ENCODE results near the gene MEX3C. TPM values are rescaled to one million over a fixed set of nuclear protein-coding genes. Genes with fewer than 3 reads are reported as not detected.
A peak's percentile ranks its signal among the peaks of the same experiment; 100 is the strongest.

The MEX3C gene
- total RNA-seq (84.3 TPM), polyA plus RNA-seq (10 to 100 TPM in 2 of 4 donors, 1 to 10 TPM in 2; 6.4 to 12.9 (median 10.0) TPM)

DNA sequence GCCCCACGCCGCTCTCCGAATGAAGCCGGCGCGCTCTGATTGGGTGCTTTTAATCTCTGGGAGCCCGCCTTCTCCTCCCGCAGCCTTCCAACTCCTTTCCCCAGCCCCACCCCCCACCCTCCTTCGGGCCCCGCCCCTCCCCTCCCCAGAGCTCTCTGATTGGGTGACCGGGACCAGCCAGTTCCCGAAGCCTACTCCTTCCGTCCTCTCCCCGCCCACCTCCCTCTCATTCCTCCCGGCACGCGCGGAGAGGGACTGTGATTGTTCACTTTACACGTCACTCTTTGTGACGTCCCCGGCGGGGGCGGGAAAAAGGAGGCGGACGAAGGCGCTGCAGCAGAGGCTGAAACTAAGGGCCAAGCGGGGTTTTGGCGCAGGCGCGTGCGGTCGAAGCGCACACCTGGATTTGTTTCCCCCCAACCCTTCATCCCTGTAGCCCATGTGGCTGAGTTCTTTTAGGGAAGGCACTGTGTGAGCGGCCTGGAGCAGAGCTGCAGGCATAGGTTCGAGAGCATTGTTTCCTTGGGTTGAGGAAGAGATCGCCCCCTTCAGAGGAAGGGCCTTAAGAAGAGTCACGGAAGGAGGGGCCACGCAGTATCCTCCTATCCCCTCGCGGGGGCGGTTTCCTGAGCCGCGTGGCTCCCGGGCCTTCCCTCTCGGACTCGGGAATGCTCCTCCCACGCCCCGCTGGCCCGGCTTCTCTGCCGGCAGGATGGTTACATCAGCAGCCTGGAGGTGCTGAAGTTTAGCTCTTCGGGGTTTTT lies at the start of gene MEX3C:
MEX3C (minus strand) TSS at position 21 of the 764 bp plus-strand sequence. CDS start 361 bp downstream, outside the sequence.
- peak; percentile 99 for DNase-seq
- peak within 1 kb of the TSS; percentile 96 to 98 (median 98) for H3K27ac Mint-ChIP-seq
- Histone ChIP-seq H3K4me1 (ENCODE audit: control insufficient read depth, insufficient read depth, low read length, poor library complexity, severe bottlenecking) (peaks cover 28% of the 10 kb centered on the region), H3K4me3 (ENCODE audit: low read depth, low read length) (peak within 1 kb of the TSS; percentile 86), H3K27ac (ENCODE audit: insufficient read depth, low read length, poor library complexity, severe bottlenecking) (peak within 1 kb of the TSS; percentile 87), H3K36me3 (ENCODE audit: control insufficient read depth, insufficient read depth, low read length) (no peaks in the 10 kb centered on the region), H3K9me3 (ENCODE audit: control insufficient read depth in 2 of 2, low read length in 2 of 2) (no peaks in the 10 kb centered on the region), H3K27me3 (ENCODE audit: control insufficient read depth, insufficient read depth, low read length) (no peaks in the 10 kb centered on the region)
- peaks cover 8 to 31% (median 24%) of the 10 kb centered on the region in 4 donors for H3K4me1 Mint-ChIP-seq
- peak within 1 kb of the TSS; percentile 96 to 99 (median 98) for H3K4me3 Mint-ChIP-seq
- ATAC-seq (ENCODE audit: low read depth in 2 of 2), result peak; percentile 83 to 88
- no peaks in the 10 kb centered on the region for H3K9me3 Mint-ChIP-seq
- H3K27me3 Mint-ChIP-seq, result peaks cover 4% of the 10 kb centered on the region
- no peaks in the 10 kb centered on the region for H3K36me3 Mint-ChIP-seq

DNA sequence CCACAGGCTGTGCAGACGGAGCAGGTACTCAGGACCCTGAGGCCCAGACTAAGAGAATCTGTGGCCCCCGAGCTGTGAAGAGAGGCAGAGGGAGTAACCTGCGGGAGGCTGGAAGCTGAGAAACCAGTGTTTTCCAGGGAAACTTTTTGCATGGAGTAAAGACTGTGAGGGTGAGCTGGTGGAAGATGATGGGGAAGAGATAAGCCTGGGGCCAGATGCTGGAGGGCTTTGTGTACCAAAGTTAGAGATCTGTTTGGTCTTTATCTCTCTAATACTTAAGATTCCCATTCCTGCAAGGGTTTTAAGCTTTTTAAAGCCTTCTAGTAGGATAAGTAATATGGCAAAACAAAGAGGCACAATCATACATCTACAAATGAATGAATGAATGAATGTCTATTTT lies 43.7 kb upstream of the MEX3C start:
- H3K27me3 ChIP-seq (ENCODE audit: control insufficient read depth, insufficient read depth, low read length), result no peaks in the 10 kb centered on the region
- Mint-ChIP-seq H3K4me1 (peaks cover 0 to 2% (median 0%) of the 10 kb centered on the region in 4 donors), H3K27me3 (no peaks in the 10 kb centered on the region), H3K36me3 (no peaks in the 10 kb centered on the region), H3K27ac (peak overlapping the region in 1 of 3 donors; percentile 12), H3K9me3 (peaks cover 0 to 10% (median 0%) of the 10 kb centered on the region in 7 donors), H3K4me3 (no peak overlapping the region)
- ATAC-seq (ENCODE audit: low read depth in 2 of 2), result no peak
- H3K4me3 ChIP-seq (ENCODE audit: low read depth, low read length), result no peak overlapping the region
- H3K4me1 ChIP-seq (ENCODE audit: control insufficient read depth, insufficient read depth, low read length, poor library complexity, severe bottlenecking), result no peaks in the 10 kb centered on the region
- H3K9me3 ChIP-seq (ENCODE audit: control insufficient read depth in 2 of 2, low read length in 2 of 2), result no peaks in the 10 kb centered on the region
- DNase-seq, result no peak
- no peak overlapping the region for H3K27ac ChIP-seq (ENCODE audit: insufficient read depth, low read length, poor library complexity, severe bottlenecking)
- H3K36me3 ChIP-seq (ENCODE audit: control insufficient read depth, insufficient read depth, low read length), result no peaks in the 10 kb centered on the region

DNA sequence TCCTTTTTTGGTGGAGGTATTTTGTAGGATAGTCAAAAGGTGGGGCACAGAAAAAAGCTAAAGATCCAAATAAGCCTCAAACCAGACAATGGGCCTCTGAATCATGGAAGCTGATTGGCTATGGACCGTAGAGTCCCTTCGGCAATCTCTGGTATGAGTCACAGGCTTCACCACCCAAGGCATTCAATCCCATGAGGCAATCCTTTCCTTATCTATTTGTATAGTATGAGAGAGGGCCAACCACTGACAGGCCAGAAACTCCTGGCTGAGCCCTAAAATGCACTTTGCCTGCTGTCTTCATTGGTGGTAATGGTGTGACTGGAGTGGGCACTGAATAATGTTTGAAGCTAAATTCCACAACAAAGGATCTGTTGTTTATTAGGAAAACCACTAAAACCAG lies 38.7 kb upstream of the MEX3C start:
- H3K27me3 Mint-ChIP-seq, result no peaks in the 10 kb centered on the region
- H3K9me3 ChIP-seq (ENCODE audit: control insufficient read depth in 2 of 2, low read length in 2 of 2), result no peaks in the 10 kb centered on the region
- peaks cover 0 to 12% (median 3%) of the 10 kb centered on the region in 4 donors for H3K4me1 Mint-ChIP-seq
- DNase-seq (no peak), ATAC-seq (ENCODE audit: low read depth in 2 of 2) (no peak)
- no peak overlapping the region for H3K27ac Mint-ChIP-seq
- no peak overlapping the region for H3K4me3 ChIP-seq (ENCODE audit: low read depth, low read length)
- peaks cover 2% of the 10 kb centered on the region for H3K27me3 ChIP-seq (ENCODE audit: control insufficient read depth, insufficient read depth, low read length)
- no peaks in the 10 kb centered on the region for H3K4me1 ChIP-seq (ENCODE audit: control insufficient read depth, insufficient read depth, low read length, poor library complexity, severe bottlenecking)
- H3K36me3 ChIP-seq (ENCODE audit: control insufficient read depth, insufficient read depth, low read length), result no peaks in the 10 kb centered on the region
- no peak overlapping the region for H3K4me3 Mint-ChIP-seq
- H3K9me3 Mint-ChIP-seq, result peaks cover 0 to 1% (median 0%) of the 10 kb centered on the region in 7 donors
- H3K27ac ChIP-seq (ENCODE audit: insufficient read depth, low read length, poor library complexity, severe bottlenecking), result no peak overlapping the region
- no peaks in the 10 kb centered on the region for H3K36me3 Mint-ChIP-seq

DNA sequence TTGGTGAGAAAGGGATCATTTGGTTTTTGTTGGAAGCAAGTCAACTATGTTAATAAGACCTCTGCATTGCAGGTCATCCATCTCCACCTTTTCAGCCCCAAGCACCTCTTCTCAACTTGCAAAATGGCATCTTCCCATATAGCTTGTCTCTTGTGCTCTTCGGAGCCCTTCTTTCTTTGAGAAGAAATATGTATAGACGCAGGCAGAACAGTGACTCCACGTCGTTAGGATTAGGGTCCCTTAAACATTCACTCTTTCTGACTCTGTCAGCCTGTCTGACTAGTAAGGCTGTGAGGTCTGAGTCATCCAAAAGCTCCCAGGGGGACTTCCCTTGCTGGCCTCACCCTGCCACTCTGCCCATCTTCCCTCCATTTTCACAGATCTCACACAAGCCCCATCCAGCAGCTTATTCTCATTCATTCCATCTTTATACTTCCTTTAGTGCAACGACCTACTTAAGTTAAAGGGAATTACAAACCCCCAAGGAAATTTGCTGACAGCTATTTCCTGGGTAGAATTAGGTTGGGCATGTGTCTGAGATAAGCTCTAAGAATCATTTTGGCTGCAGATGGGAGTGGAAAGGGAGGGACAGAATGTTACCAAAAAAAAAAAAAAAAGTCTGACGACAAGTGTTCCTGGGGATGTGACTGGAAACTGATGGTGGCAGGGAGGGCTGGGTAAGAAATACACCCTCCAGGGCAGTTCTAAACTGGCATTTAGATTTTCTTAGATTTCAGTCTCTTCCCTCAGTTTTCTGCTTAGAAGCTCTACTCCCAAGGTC lies 37.7 kb upstream of the MEX3C start:
- Histone ChIP-seq H3K27ac (ENCODE audit: insufficient read depth, low read length, poor library complexity, severe bottlenecking) (no peak overlapping the region), H3K9me3 (ENCODE audit: control insufficient read depth in 2 of 2, low read length in 2 of 2) (no peaks in the 10 kb centered on the region), H3K4me1 (ENCODE audit: control insufficient read depth, insufficient read depth, low read length, poor library complexity, severe bottlenecking) (no peaks in the 10 kb centered on the region), H3K4me3 (ENCODE audit: low read depth, low read length) (no peak overlapping the region), H3K27me3 (ENCODE audit: control insufficient read depth, insufficient read depth, low read length) (peaks cover 2% of the 10 kb centered on the region), H3K36me3 (ENCODE audit: control insufficient read depth, insufficient read depth, low read length) (no peaks in the 10 kb centered on the region)
- peak in 1 of 3 donors; percentile 47 for DNase-seq
- ATAC-seq (ENCODE audit: low read depth in 2 of 2), result peak in 1 of 2 donors; percentile 34
- H3K27ac Mint-ChIP-seq, result no peak overlapping the region
- no peaks in the 10 kb centered on the region for H3K27me3 Mint-ChIP-seq
- no peak overlapping the region for H3K4me3 Mint-ChIP-seq
- H3K36me3 Mint-ChIP-seq, result no peaks in the 10 kb centered on the region
- peaks cover 0 to 12% (median 3%) of the 10 kb centered on the region in 4 donors for H3K4me1 Mint-ChIP-seq
- peaks cover 0 to 1% (median 0%) of the 10 kb centered on the region in 7 donors for H3K9me3 Mint-ChIP-seq

DNA sequence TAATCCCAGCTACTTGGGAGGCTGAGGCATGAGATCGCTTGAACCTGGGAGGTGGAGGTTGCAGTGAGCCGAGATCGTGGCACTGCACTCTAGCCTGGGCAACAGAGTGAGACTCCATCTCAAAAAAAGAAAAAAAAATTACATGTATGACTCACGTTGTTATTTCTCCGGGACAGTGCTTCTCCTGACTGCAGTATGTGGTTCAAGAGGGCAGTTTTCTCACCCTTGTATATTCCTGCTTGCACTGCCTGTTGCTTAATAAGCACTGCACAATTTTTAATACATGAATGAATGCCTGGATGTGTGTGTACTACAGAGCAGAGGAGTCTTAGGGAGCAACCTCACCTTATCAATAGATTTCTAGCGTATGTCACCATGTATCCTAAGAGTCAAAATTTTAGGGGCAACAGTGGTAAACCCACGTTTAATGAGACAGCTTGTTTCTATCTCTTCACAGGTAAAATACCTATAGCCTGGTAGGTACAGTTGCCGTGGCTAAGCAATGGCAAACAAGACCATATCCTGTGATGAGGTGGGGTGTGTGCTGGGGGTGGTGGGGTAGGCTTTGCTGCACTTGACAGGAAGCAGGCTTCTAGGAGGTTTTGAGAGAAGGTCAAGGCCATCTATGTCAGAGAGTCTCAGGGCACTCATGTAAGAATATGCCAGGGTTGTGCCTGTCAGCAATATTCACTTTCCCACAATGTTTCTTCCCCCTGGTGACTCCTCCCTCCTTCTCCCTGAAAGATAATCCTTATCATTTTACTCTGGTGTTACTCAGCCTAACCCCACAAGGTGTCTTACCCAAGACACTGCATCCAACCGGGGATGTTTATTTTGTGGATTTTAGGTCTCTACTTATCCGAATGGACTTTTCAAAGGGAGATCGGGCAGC lies 36.9 kb upstream of the MEX3C start:
- H3K27ac Mint-ChIP-seq, result no peak overlapping the region
- Histone ChIP-seq H3K4me3 (ENCODE audit: low read depth, low read length) (no peak overlapping the region), H3K36me3 (ENCODE audit: control insufficient read depth, insufficient read depth, low read length) (no peaks in the 10 kb centered on the region), H3K9me3 (ENCODE audit: control insufficient read depth in 2 of 2, low read length in 2 of 2) (no peaks in the 10 kb centered on the region), H3K27me3 (ENCODE audit: control insufficient read depth, insufficient read depth, low read length) (peaks cover 2% of the 10 kb centered on the region), H3K4me1 (ENCODE audit: control insufficient read depth, insufficient read depth, low read length, poor library complexity, severe bottlenecking) (no peaks in the 10 kb centered on the region), H3K27ac (ENCODE audit: insufficient read depth, low read length, poor library complexity, severe bottlenecking) (no peak overlapping the region)
- no peaks in the 10 kb centered on the region for H3K36me3 Mint-ChIP-seq
- no peak overlapping the region for H3K4me3 Mint-ChIP-seq
- H3K27me3 Mint-ChIP-seq, result no peaks in the 10 kb centered on the region
- peaks cover 0 to 1% (median 0%) of the 10 kb centered on the region in 7 donors for H3K9me3 Mint-ChIP-seq
- peaks cover 0 to 12% (median 3%) of the 10 kb centered on the region in 4 donors for H3K4me1 Mint-ChIP-seq
- DNase-seq (peak in 1 of 3 donors; percentile 77), ATAC-seq (ENCODE audit: low read depth in 2 of 2) (no peak)

DNA sequence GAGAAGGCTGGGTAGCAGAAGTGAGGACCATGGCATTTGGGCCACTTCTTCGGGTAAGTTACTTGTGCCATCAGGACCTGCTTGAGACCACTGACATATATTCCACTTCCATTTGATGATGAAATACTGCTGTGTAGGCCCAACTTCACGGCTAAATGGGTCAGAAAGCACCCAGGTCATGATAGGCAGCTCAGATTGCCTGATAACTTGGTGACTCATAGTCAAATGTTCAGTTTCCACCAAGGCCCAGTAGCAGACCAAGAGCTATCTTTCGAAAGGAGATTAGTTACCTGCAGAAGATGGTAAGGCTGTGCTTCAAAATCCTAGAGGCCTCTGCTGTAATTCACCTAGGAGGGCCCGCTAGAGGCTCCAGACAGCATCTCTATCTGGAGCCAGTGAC lies 31.8 kb upstream of the MEX3C start:
- Mint-ChIP-seq H3K4me1 (peaks cover 0 to 2% (median 0%) of the 10 kb centered on the region in 4 donors), H3K36me3 (no peaks in the 10 kb centered on the region), H3K4me3 (no peak overlapping the region), H3K9me3 (peaks cover 0 to 4% (median 1%) of the 10 kb centered on the region in 7 donors), H3K27ac (no peak overlapping the region), H3K27me3 (no peaks in the 10 kb centered on the region)
- H3K27me3 ChIP-seq (ENCODE audit: control insufficient read depth, insufficient read depth, low read length), result peaks cover 2% of the 10 kb centered on the region
- H3K36me3 ChIP-seq (ENCODE audit: control insufficient read depth, insufficient read depth, low read length), result no peaks in the 10 kb centered on the region
- H3K9me3 ChIP-seq (ENCODE audit: control insufficient read depth in 2 of 2, low read length in 2 of 2), result no peaks in the 10 kb centered on the region
- DNase-seq (no peak), ATAC-seq (ENCODE audit: low read depth in 2 of 2) (no peak)
- H3K27ac ChIP-seq (ENCODE audit: insufficient read depth, low read length, poor library complexity, severe bottlenecking), result no peak overlapping the region
- no peaks in the 10 kb centered on the region for H3K4me1 ChIP-seq (ENCODE audit: control insufficient read depth, insufficient read depth, low read length, poor library complexity, severe bottlenecking)
- H3K4me3 ChIP-seq (ENCODE audit: low read depth, low read length), result no peak overlapping the region

DNA sequence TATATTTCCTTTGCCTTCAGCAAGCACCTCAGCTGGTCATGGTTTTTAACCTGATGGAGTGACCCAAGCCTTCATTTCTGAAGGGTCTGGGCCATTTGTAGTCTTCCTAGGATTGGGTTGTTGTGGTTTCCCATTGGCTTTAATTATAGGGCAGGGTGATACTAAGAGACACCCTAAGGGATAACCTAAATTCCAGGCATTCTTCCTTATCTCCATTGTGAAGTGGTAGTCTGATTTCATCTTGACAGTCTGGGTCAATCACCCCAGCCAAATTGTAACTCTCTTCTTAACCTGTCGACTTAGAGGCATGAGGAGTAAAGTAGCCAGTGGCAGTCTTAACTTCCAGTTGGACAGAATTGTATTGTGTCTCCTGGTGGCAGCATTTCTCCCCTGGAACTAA lies 30.2 kb upstream of the MEX3C start:
- Mint-ChIP-seq H3K27ac (no peak overlapping the region), H3K4me3 (no peak overlapping the region), H3K36me3 (no peaks in the 10 kb centered on the region)

More for the DNA sequence above, 30.2 kb upstream of the MEX3C start:
- Mint-ChIP-seq H3K27me3 (no peaks in the 10 kb centered on the region), H3K9me3 (peaks cover 0 to 4% (median 1%) of the 10 kb centered on the region in 7 donors), H3K4me1 (no peaks in the 10 kb centered on the region)
- Histone ChIP-seq H3K27ac (ENCODE audit: insufficient read depth, low read length, poor library complexity, severe bottlenecking) (no peak overlapping the region), H3K36me3 (ENCODE audit: control insufficient read depth, insufficient read depth, low read length) (no peaks in the 10 kb centered on the region), H3K9me3 (ENCODE audit: control insufficient read depth in 2 of 2, low read length in 2 of 2) (no peaks in the 10 kb centered on the region), H3K27me3 (ENCODE audit: control insufficient read depth, insufficient read depth, low read length) (no peaks in the 10 kb centered on the region), H3K4me3 (ENCODE audit: low read depth, low read length) (no peak overlapping the region), H3K4me1 (ENCODE audit: control insufficient read depth, insufficient read depth, low read length, poor library complexity, severe bottlenecking) (no peaks in the 10 kb centered on the region)
- no peak for ATAC-seq (ENCODE audit: low read depth in 2 of 2)
- DNase-seq, result no peak

All from CD4-positive, CD25-positive, alpha-beta regulatory T cell (primary cell).